SK-N-SH treated with all-trans-retinoic acid at 6 μM for 48 hours (cell line): ENCODE measurements around the gene PPM1K.

Experiments
- ATAC-seq: fragments of 200-7000 bp; cut with Tn5 transposase; 3 replicates; pipeline ENCODE4 v1.9.1; 2020; ENCODE audit warnings: mild to moderate bottlenecking, moderate library complexity
- ARNTL ChIP-seq: fragments of 450-650 bp; formaldehyde crosslinking; IDR thresholded peaks from 2 replicates; pipeline ENCODE4 v1.5.0; 2020; ENCODE audit warnings: low read depth, mild to moderate bottlenecking, moderate library complexity, borderline replicate concordance
- BACH2 ChIP-seq: fragments of 250-450 bp; sonication (Bioruptor Pico); IDR thresholded peaks from 2 replicates; pipeline ENCODE4 v1.9.0; 2021; ENCODE audit warnings: mild to moderate bottlenecking, borderline replicate concordance
- CREB5 ChIP-seq: fragments of 250-450 bp; sonication (Bioruptor Pico); IDR thresholded peaks from 2 replicates; pipeline ENCODE4 v1.5.1; 2020; ENCODE audit warnings: low read depth, mild to moderate bottlenecking, moderate library complexity
- CSDC2 ChIP-seq: fragments of 250-450 bp; sonication (Bioruptor Pico); IDR thresholded peaks from 2 replicates; pipeline ENCODE4 v1.5.0; 2020; ENCODE audit warnings: mild to moderate bottlenecking, moderate library complexity
- CSRNP3 ChIP-seq: fragments of 250-450 bp; sonication (Bioruptor Pico); IDR thresholded peaks from 2 replicates; pipeline ENCODE4 v1.5.1; 2021; ENCODE audit warnings: mild to moderate bottlenecking, moderate library complexity
- ESRRG ChIP-seq: fragments of 250-450 bp; sonication (Bioruptor Pico); IDR thresholded peaks from 2 replicates; pipeline ENCODE4 v1.6.1; 2021; ENCODE audit warnings: mild to moderate bottlenecking
- GLIS3 ChIP-seq: fragments of 250-450 bp; sonication (Bioruptor Pico); IDR thresholded peaks from 2 replicates; pipeline ENCODE4 v1.5.0; 2020; ENCODE audit warnings: mild to moderate bottlenecking, moderate library complexity
- ISL1 ChIP-seq: fragments of 250-450 bp; sonication (Bioruptor Pico); IDR thresholded peaks from 2 replicates; pipeline ENCODE4 v2.1.2; 2022; ENCODE audit warnings: mild to moderate bottlenecking, moderate library complexity
- OSR1 ChIP-seq: fragments of 250-450 bp; sonication (Bioruptor Pico); IDR thresholded peaks from 2 replicates; pipeline ENCODE4 v1.8.0; 2022; ENCODE audit warnings: moderate library complexity, mild to moderate bottlenecking, inconsistent platforms
- PATZ1 ChIP-seq: fragments of 250-450 bp; sonication (Bioruptor Pico); IDR thresholded peaks from 2 replicates; pipeline ENCODE4 v1.8.0; 2020; ENCODE audit warnings: mild to moderate bottlenecking, moderate library complexity, borderline replicate concordance
- POU6F1 ChIP-seq: fragments of 250-450 bp; sonication (Bioruptor Pico); IDR thresholded peaks from 2 replicates; pipeline ENCODE4 v1.8.0; 2021; ENCODE audit warnings: low read depth, mild to moderate bottlenecking, moderate library complexity, borderline replicate concordance
- PPARA ChIP-seq: fragments of 250-450 bp; sonication (Bioruptor Pico); IDR thresholded peaks from 2 replicates; pipeline ENCODE4 v1.5.0; 2020; ENCODE audit warnings: mild to moderate bottlenecking, borderline replicate concordance
- RARB ChIP-seq: fragments of 250-450 bp; sonication (Bioruptor Pico); IDR thresholded peaks from 2 replicates; pipeline ENCODE4 v1.8.0; 2021; ENCODE audit warnings: mild to moderate bottlenecking, moderate library complexity
- SNAI2 ChIP-seq: fragments of 250-450 bp; sonication (Bioruptor Pico); IDR thresholded peaks from 2 replicates; pipeline ENCODE4 v1.5.0; 2020; ENCODE audit warnings: mild to moderate bottlenecking, moderate library complexity
- TCF4 ChIP-seq: fragments of 250-450 bp; sonication (Bioruptor Pico); IDR thresholded peaks from 2 replicates; pipeline ENCODE4 v1.8.0; 2021; ENCODE audit warnings: mild to moderate bottlenecking, moderate library complexity, borderline replicate concordance
- TOX ChIP-seq: fragments of 250-450 bp; sonication (Bioruptor Pico); IDR thresholded peaks from 2 replicates; pipeline ENCODE4 v1.8.0; 2021; ENCODE audit warnings: mild to moderate bottlenecking, moderate library complexity, borderline replicate concordance
- TSHZ2 ChIP-seq: fragments of 250-450 bp; sonication (Bioruptor Pico); IDR thresholded peaks from 2 replicates; pipeline ENCODE4 v1.5.0; 2020; ENCODE audit warnings: mild to moderate bottlenecking, moderate library complexity
- ZC3H10 ChIP-seq: fragments of 250-450 bp; sonication (Bioruptor Pico); IDR thresholded peaks from 2 replicates; pipeline ENCODE4 v1.5.1; 2021; ENCODE audit warnings: mild to moderate bottlenecking, moderate library complexity
- ZFP3 ChIP-seq: fragments of 250-450 bp; sonication (Bioruptor Pico); IDR thresholded peaks from 2 replicates; pipeline ENCODE4 v1.5.0; 2020; ENCODE audit warnings: mild to moderate bottlenecking, moderate library complexity
- ZFP30 ChIP-seq: fragments of 450-650 bp; formaldehyde crosslinking; IDR thresholded peaks from 2 replicates; pipeline ENCODE4 v1.5.0; 2022; ENCODE audit warnings: mild to moderate bottlenecking, moderate library complexity
- ZNF565 ChIP-seq: fragments of 450-650 bp; formaldehyde crosslinking; conservative IDR thresholded peaks from 2 replicates; pipeline ENCODE4 v1.5.0; 2020; ENCODE audit warnings: low read depth, mild to moderate bottlenecking, moderate library complexity
- ZNF70 ChIP-seq: fragments of 450-650 bp; formaldehyde crosslinking; IDR thresholded peaks from 2 replicates; pipeline ENCODE4 v1.5.0; 2020; ENCODE audit warnings: mild to moderate bottlenecking, moderate library complexity
- ZNF8 ChIP-seq: fragments of 450-650 bp; formaldehyde crosslinking; IDR thresholded peaks from 2 replicates; pipeline ENCODE4 v1.5.0; 2020; ENCODE audit warnings: mild to moderate bottlenecking, moderate library complexity

Gene PPM1K

GRCh38 chr4:88275949-88276515 lies 8.3 kb downstream of the PPM1K start:
- TF ChIP-seq TCF4 (no peak), PATZ1 (CRISPR knock-in tag) (no peak), TSHZ2 (CRISPR knock-in tag) (no peak), CSRNP3 (CRISPR knock-in tag) (no peak), ZNF8 (CRISPR knock-in tag) (no peak), ISL1 (no peak), CREB5 (CRISPR knock-in tag) (no peak), ZNF70 (CRISPR knock-in tag) (no peak), ZC3H10 (no peak), ARNTL (CRISPR knock-in tag) (no peak), GLIS3 (CRISPR knock-in tag) (no peak), OSR1 (CRISPR knock-in tag) (no peak), TOX (CRISPR knock-in tag) (no peak), PPARA (CRISPR knock-in tag) (no peak), CSDC2 (CRISPR knock-in tag) (no peak), POU6F1 (CRISPR knock-in tag) (no peak), RARB (CRISPR knock-in tag) (no peak)
- no peak for ATAC-seq

- TF ChIP-seq RARB (CRISPR knock-in tag): no peak
- no peak for TF ChIP-seq ZFP3 (CRISPR knock-in tag)
- TF ChIP-seq ZFP30 (CRISPR knock-in tag): no peak
- TF ChIP-seq ESRRG (CRISPR knock-in tag): no peak
- no peak for TF ChIP-seq ISL1
- no peak for TF ChIP-seq TOX (CRISPR knock-in tag)
- no peak for TF ChIP-seq CREB5 (CRISPR knock-in tag)
- no peak for TF ChIP-seq BACH2 (CRISPR knock-in tag)
- no peak for TF ChIP-seq SNAI2 (CRISPR knock-in tag)
- TF ChIP-seq PPARA (CRISPR knock-in tag): no peak
- no peak for TF ChIP-seq POU6F1 (CRISPR knock-in tag)
- no peak for TF ChIP-seq CSRNP3 (CRISPR knock-in tag)
- no peak for TF ChIP-seq PATZ1 (CRISPR knock-in tag)
- TF ChIP-seq ZNF565: no peak
- no peak for TF ChIP-seq TCF4
- TF ChIP-seq, all 23 proteins: peak for 0
- ATAC-seq: no peak
These were observed 8.8 kb downstream of the PPM1K start for GRCh38 chr4:88275516-88275915.
